Stomach (tissue), 4 donors: ENCODE results near the gene IMMT.

Source experiments
- POLR2AphosphoS5 ChIP-seq, 3 donors: sonication (generic); formaldehyde crosslinking; IDR thresholded peaks; one replicate each; pipeline ENCODE4 v1.6.1; 2016; ENCODE audit warnings: antibody characterized with exemption in 3 of 3
- TF ChIP-seq, protein P1 (sequence below), 7 experiments: fragments of 450-650 bp in 4 of 7; fragments of 200-600 bp in 3 of 7; sonication (generic) in 3 of 7; IDR thresholded peaks; one replicate each; pipeline ENCODE4 v1.5.1; 2016 to 2019; ENCODE audit warnings: antibody characterized with exemption in 7 of 7, control low read depth in 2 of 7, mild to moderate bottlenecking in 1 of 7

GRCh38 chr2:86185517-86186212, 9.6 kb downstream of the IMMT start:
- TF ChIP-seq POLR2AphosphoS5 (IDR thresholded peaks at IDR 0.05): no peak
- TF ChIP-seq, protein P1, sequence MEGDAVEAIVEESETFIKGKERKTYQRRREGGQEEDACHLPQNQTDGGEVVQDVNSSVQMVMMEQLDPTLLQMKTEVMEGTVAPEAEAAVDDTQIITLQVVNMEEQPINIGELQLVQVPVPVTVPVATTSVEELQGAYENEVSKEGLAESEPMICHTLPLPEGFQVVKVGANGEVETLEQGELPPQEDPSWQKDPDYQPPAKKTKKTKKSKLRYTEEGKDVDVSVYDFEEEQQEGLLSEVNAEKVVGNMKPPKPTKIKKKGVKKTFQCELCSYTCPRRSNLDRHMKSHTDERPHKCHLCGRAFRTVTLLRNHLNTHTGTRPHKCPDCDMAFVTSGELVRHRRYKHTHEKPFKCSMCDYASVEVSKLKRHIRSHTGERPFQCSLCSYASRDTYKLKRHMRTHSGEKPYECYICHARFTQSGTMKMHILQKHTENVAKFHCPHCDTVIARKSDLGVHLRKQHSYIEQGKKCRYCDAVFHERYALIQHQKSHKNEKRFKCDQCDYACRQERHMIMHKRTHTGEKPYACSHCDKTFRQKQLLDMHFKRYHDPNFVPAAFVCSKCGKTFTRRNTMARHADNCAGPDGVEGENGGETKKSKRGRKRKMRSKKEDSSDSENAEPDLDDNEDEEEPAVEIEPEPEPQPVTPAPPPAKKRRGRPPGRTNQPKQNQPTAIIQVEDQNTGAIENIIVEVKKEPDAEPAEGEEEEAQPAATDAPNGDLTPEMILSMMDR (IDR thresholded peaks at IDR 0.05): no peak
